ENCODE measurements around the gene MYOM3.

Gene MYOM3

GRCh38 chr1:24101796-24102586 lies 9.9 kb downstream of the MYOM3 start:
- intact Hi-C loops (cut with DNase I) = no loop called here
- no peak for DNase-seq

GRCh38 chr1:24100945-24101737 lies 10.8 kb downstream of the MYOM3 start:
- intact Hi-C loops (cut with DNase I) = no loop called here
- DNase-seq = no peak

GRCh38 chr1:24098943-24099638 lies 12.8 kb downstream of the MYOM3 start:
- DNase-seq = no peak
- intact Hi-C loops (cut with DNase I) = no loop called here

GRCh38 chr1:24098102-24098501 lies 13.8 kb downstream of the MYOM3 start:
- intact Hi-C loops (cut with DNase I) = no loop called here
- DNase-seq = no peak

- DNase-seq = no peak
- intact Hi-C loops (cut with DNase I) = no loop called here
Measured at GRCh38 chr1:24097663-24098062, 14.3 kb downstream of the MYOM3 start.

GRCh38 chr1:24096739-24097103 lies 15.2 kb downstream of the MYOM3 start:
- intact Hi-C loops (cut with DNase I) = no loop called here
- no peak for DNase-seq

- no peak for DNase-seq
- intact Hi-C loops (cut with DNase I) = no loop called here
Measured at GRCh38 chr1:24096009-24096738, 15.8 kb downstream of the MYOM3 start.

GRCh38 chr1:24095140-24095859 lies 16.6 kb downstream of the MYOM3 start:
- DNase-seq = no peak

GRCh38 chr1:24094554-24094953 lies 17.4 kb downstream of the MYOM3 start:
- no peak for DNase-seq
- intact Hi-C loops (cut with DNase I) = no loop called here

More at GRCh38 chr1:24095140-24095859, 16.6 kb downstream of the MYOM3 start:
- intact Hi-C loops (cut with DNase I) = no loop called here

GRCh38 chr1:24093732-24094131 lies 18.2 kb downstream of the MYOM3 start:
- intact Hi-C loops (cut with DNase I) = no loop called here
- no peak for DNase-seq

- no peak for DNase-seq
- intact Hi-C loops (cut with DNase I) = no loop called here
Measured at GRCh38 chr1:24092979-24093378, 19.0 kb downstream of the MYOM3 start.

- intact Hi-C loops (cut with DNase I) = no loop called here
- no peak for DNase-seq
Measured at GRCh38 chr1:24091971-24092482, 19.9 kb downstream of the MYOM3 start.

- no peak for DNase-seq
- intact Hi-C loops (cut with DNase I) = no loop called here
Measured at GRCh38 chr1:24090736-24091135, 21.2 kb downstream of the MYOM3 start.

GRCh38 chr1:24089743-24090555 lies 22.0 kb downstream of the MYOM3 start:
- no peak for DNase-seq
- intact Hi-C loops (cut with DNase I) = no loop called here

- intact Hi-C loops (cut with DNase I) = no loop called here
- no peak for DNase-seq
Measured at GRCh38 chr1:24089027-24089742, 22.8 kb downstream of the MYOM3 start.

- no peak for DNase-seq
- intact Hi-C loops (cut with DNase I) = no loop called here
Measured at GRCh38 chr1:24086466-24086865, 25.5 kb downstream of the MYOM3 start.

GRCh38 chr1:24085546-24085945 lies 26.4 kb downstream of the MYOM3 start:
- DNase-seq = no peak
- intact Hi-C loops (cut with DNase I) = no loop called here

All from head of caudate nucleus (tissue), 42 donors.